HEK293T (cell line): ENCODE measurements around the gene CHCHD10.

ENCODE experiments used
- CTCF ChIA-PET: fragments of 350-600 bp; formaldehyde crosslinking; extraction: SDS; loops from one replicate; lab custom pipeline; 2021; ENCODE audit warnings: antibody characterized with exemption, inconsistent platforms; lab: Yijun Ruan, JAX
- POLR2A ChIA-PET: fragments of 350-600 bp; formaldehyde crosslinking; extraction: SDS; loops from one replicate; lab custom pipeline; 2020; ENCODE audit warnings: antibody characterized with exemption, inconsistent platforms; lab: Yijun Ruan, JAX
- DNase-seq: peaks from one replicate; pipeline ENCODE4 v3.0.0; 2012; ENCODE audit warnings: mixed read lengths; ENCODE audit errors: extremely low spot score
- ARNT ChIP-seq: fragments of 450-650 bp; IDR thresholded peaks from 2 replicates; pipeline ENCODE4 v1.6.1; 2017; ENCODE audit warnings: mild to moderate bottlenecking
- BHLHE40 ChIP-seq: fragments of 450-650 bp; IDR thresholded peaks from 2 replicates; pipeline ENCODE4 v1.6.1; 2016; ENCODE audit warnings: mild to moderate bottlenecking, moderate library complexity, borderline replicate concordance
- CTBP1 ChIP-seq: fragments of 450-650 bp; IDR thresholded peaks from 2 replicates; pipeline ENCODE4 v1.6.1; 2016; ENCODE audit warnings: borderline replicate concordance
- ELF4 ChIP-seq: fragments of 450-650 bp; IDR thresholded peaks from 2 replicates; pipeline ENCODE4 v1.6.1; 2017; ENCODE audit warnings: antibody characterized with exemption
- FOXA1 ChIP-seq: fragments of 450-650 bp; IDR thresholded peaks from 2 replicates; pipeline ENCODE4 v1.6.1; 2016; ENCODE audit warnings: mild to moderate bottlenecking
- FOXK2 ChIP-seq: fragments of 450-650 bp; IDR thresholded peaks from 2 replicates; pipeline ENCODE4 v1.6.1; 2016; ENCODE audit warnings: mild to moderate bottlenecking
- FOXM1 ChIP-seq: fragments of 450-650 bp; IDR thresholded peaks from 2 replicates; pipeline ENCODE4 v1.6.1; 2017; ENCODE audit warnings: mild to moderate bottlenecking, borderline replicate concordance
- HDGF ChIP-seq: fragments of 450-650 bp; IDR thresholded peaks from 2 replicates; pipeline ENCODE4 v1.6.1; 2017; ENCODE audit warnings: antibody characterized with exemption, borderline replicate concordance
- L3MBTL2 ChIP-seq: fragments of 450-650 bp; conservative IDR thresholded peaks from 2 replicates; pipeline ENCODE4 v1.6.1; 2016; ENCODE audit warnings: mild to moderate bottlenecking
- LEF1 ChIP-seq: fragments of 450-650 bp; IDR thresholded peaks from 2 replicates; pipeline ENCODE4 v1.6.1; 2017; ENCODE audit warnings: mild to moderate bottlenecking, borderline replicate concordance
- NFRKB ChIP-seq: fragments of 450-650 bp; IDR thresholded peaks from 2 replicates; pipeline ENCODE4 v1.6.1; 2016; ENCODE audit warnings: mild to moderate bottlenecking, moderate library complexity
- PKNOX1 ChIP-seq: fragments of 450-650 bp; IDR thresholded peaks from 2 replicates; pipeline ENCODE4 v1.6.1; 2016
- SP1 ChIP-seq: fragments of 450-650 bp; IDR thresholded peaks from 2 replicates; pipeline ENCODE4 v1.6.1; 2017
- SUZ12 ChIP-seq: fragments of 450-650 bp; IDR thresholded peaks from 2 replicates; pipeline ENCODE4 v1.6.1; 2016; ENCODE audit warnings: mild to moderate bottlenecking
- TARDBP ChIP-seq: fragments of 450-650 bp; IDR thresholded peaks from 2 replicates; pipeline ENCODE4 v1.6.1; 2016
- ZNF384 ChIP-seq: fragments of 450-650 bp; IDR thresholded peaks from 2 replicates; pipeline ENCODE4 v1.6.1; 2016

Gene CHCHD10

GRCh38 chr22:23767673-23768548, at the start of gene CHCHD10:
CHCHD10 (minus strand) TSS chr22:23767972; CDS start chr22:23767874, 98 bp downstream.
- TF ChIP-seq FOXA1 = no peak
- no peak for TF ChIP-seq PKNOX1
- TF ChIP-seq FOXK2 = no peak
- TF ChIP-seq L3MBTL2 = peak; percentile 69
- TF ChIP-seq HDGF = peak; percentile 99
- no peak for TF ChIP-seq CTBP1
- TF ChIP-seq LEF1 = peak; percentile 33; the same call in 1 of the 2 replicates
- no peak for TF ChIP-seq ELF4
- no peak for TF ChIP-seq TARDBP
- TF ChIP-seq BHLHE40 = no peak
- no peak for TF ChIP-seq SP1
- ChIA-PET POLR2A (interaction anchor here (0.8 to 2.6 kb wide), 16 partner anchors 9 to 126 kb away, joined by 3 to 19 read pairs (median 4); partner anchors contain the start of genes MIF, SLC2A11, VPREB3 and ZNF70), CTCF (interaction anchor here (0.6 to 1.2 kb wide), 8 partner anchors 8 to 85 kb away, joined by 3 to 7 read pairs (median 3); no protein-coding TSS in a partner anchor)
- peak; percentile 92 for DNase-seq

- POLR2A ChIA-PET = no interaction called here
- TF ChIP-seq SUZ12 (no peak), FOXM1 (no peak), CTBP1 (no peak), L3MBTL2 (no peak), ZNF384 (no peak), SP1 (no peak), TARDBP (no peak), FOXK2 (no peak), PKNOX1 (no peak), BHLHE40 (no peak), NFRKB (no peak), ARNT (no peak), ELF4 (no peak), FOXA1 (no peak), HDGF (no peak)
- no peak for DNase-seq
- CTCF ChIA-PET = no interaction called here
Observed at GRCh38 chr22:23817146-23817545, 49.4 kb upstream of the CHCHD10 start.

- ChIA-PET CTCF (no interaction called here), POLR2A (no interaction called here)
- TF ChIP-seq CTBP1 (no peak), FOXM1 (no peak), LEF1 (no peak), ARNT (no peak), SUZ12 (no peak), BHLHE40 (no peak), SP1 (no peak), TARDBP (no peak), FOXK2 (no peak), ZNF384 (no peak), ELF4 (no peak), PKNOX1 (no peak)
- DNase-seq = no peak
Observed at GRCh38 chr22:23816156-23816976, 48.6 kb upstream of the CHCHD10 start.

GRCh38 chr22:23815541-23816155, 47.9 kb upstream of the CHCHD10 start:
- TF ChIP-seq FOXA1 = no peak
- no peak for TF ChIP-seq ELF4
- TF ChIP-seq HDGF = no peak
- TF ChIP-seq TARDBP = no peak
- TF ChIP-seq L3MBTL2 = no peak
- TF ChIP-seq SP1 = no peak
- TF ChIP-seq SUZ12 = no peak
- TF ChIP-seq NFRKB = no peak
- no peak for TF ChIP-seq BHLHE40
- no peak for TF ChIP-seq ZNF384
- TF ChIP-seq FOXM1 = no peak
- no peak for TF ChIP-seq ARNT
- no peak for TF ChIP-seq CTBP1
- TF ChIP-seq PKNOX1 = no peak
- no peak for TF ChIP-seq FOXK2
- TF ChIP-seq LEF1 = no peak
- DNase-seq = no peak
- POLR2A ChIA-PET = no interaction called here
- CTCF ChIA-PET = no interaction called here
